HEK293 (cell line): Measurements from ENCODE around the gene SELENOS.
A peak's percentile ranks its signal among the peaks of the same experiment; 100 is the strongest.

Source experiments
- CTCF ChIA-PET: fragments of 350-600 bp; formaldehyde crosslinking; extraction: SDS; loops from one replicate; lab custom pipeline; 2021; ENCODE audit warnings: antibody characterized with exemption; lab: Yijun Ruan, JAX
- POLR2A ChIA-PET: fragments of 300-600 bp; formaldehyde crosslinking; extraction: SDS; loops from one replicate; lab custom pipeline; 2020; ENCODE audit warnings: antibody characterized with exemption, inconsistent platforms; lab: Yijun Ruan, JAX
- H3K27ac ChIP-seq: fragments of 200-500 bp; sonication (Bioruptor generic); 2 replicates; pipeline ENCODE4 v1.5.1; 2014; ENCODE audit warnings: low read depth, low read length, control low read depth, inconsistent platforms; ENCODE audit errors: extremely low read depth
- H3K36me3 ChIP-seq, 2 experiments: fragments of 200-500 bp in 1 of 2; sonication (Bioruptor generic) in 1 of 2; 1 replicate in 1 of 2; 2 replicates in 1 of 2; pipeline ENCODE4 v1.5.1; 2014 to 2017; ENCODE audit warnings: inconsistent platforms in 2 of 2, low read length in 2 of 2; ENCODE audit not compliant: control insufficient read depth in 2 of 2, insufficient read depth in 1 of 2
- H3K4me1 ChIP-seq: fragments of 200-500 bp; sonication (Bioruptor generic); 2 replicates; pipeline ENCODE4 v1.5.1; 2014; ENCODE audit warnings: mild to moderate bottlenecking, low read length, inconsistent platforms; ENCODE audit not compliant: control insufficient read depth, insufficient read depth
- H3K4me3 ChIP-seq: 2 replicates; pipeline ENCODE4 v1.5.1; 2011; ENCODE audit warnings: low read depth, mild to moderate bottlenecking, control low read depth, low read length, moderate library complexity
- H3K9me3 ChIP-seq: fragments of 200-500 bp; sonication (Bioruptor generic); 2 replicates; pipeline ENCODE4 v1.5.1; 2014; ENCODE audit warnings: low read depth, low read length, inconsistent platforms; ENCODE audit not compliant: control insufficient read depth, insufficient read depth
- EGR2 ChIP-seq: fragments of 450-650 bp; formaldehyde crosslinking; IDR thresholded peaks from 2 replicates; pipeline ENCODE4 v1.5.1; 2016; ENCODE audit warnings: low read depth, missing biosample characterization, missing genetic modification characterization
- FEZF1 ChIP-seq: fragments of 450-650 bp; formaldehyde crosslinking; IDR thresholded peaks from 2 replicates; pipeline ENCODE4 v1.5.1; 2016; ENCODE audit warnings: missing biosample characterization, missing genetic modification characterization
- INSM2 ChIP-seq: fragments of 450-650 bp; formaldehyde crosslinking; IDR thresholded peaks from 2 replicates; pipeline ENCODE4 v1.5.1; 2016; ENCODE audit warnings: missing biosample characterization, missing genetic modification characterization
- KLF10 ChIP-seq: fragments of 450-650 bp; IDR thresholded peaks from 2 replicates; pipeline ENCODE4 v1.5.1; 2018; ENCODE audit warnings: missing biosample characterization, mild to moderate bottlenecking, missing genetic modification characterization
- KLF9 ChIP-seq: fragments of 450-650 bp; formaldehyde crosslinking; IDR thresholded peaks from 2 replicates; pipeline ENCODE4 v1.5.1; 2016; ENCODE audit warnings: missing biosample characterization, missing genetic modification characterization, low read depth
- MEIS1 ChIP-seq: sonication (generic); formaldehyde crosslinking; IDR thresholded peaks from 2 replicates; pipeline ENCODE4 v1.8.1; 2022; ENCODE audit warnings: missing genetic modification reagents, mild to moderate bottlenecking, borderline replicate concordance
- MYNN ChIP-seq: fragments of 450-650 bp; formaldehyde crosslinking; IDR thresholded peaks from 2 replicates; pipeline ENCODE4 v1.5.1; 2016; ENCODE audit warnings: missing biosample characterization, missing genetic modification characterization, borderline replicate concordance
- PRDM1 ChIP-seq: fragments of 450-650 bp; formaldehyde crosslinking; IDR thresholded peaks from 2 replicates; pipeline ENCODE4; 2016; ENCODE audit warnings: missing biosample characterization, missing genetic modification characterization
- SCRT2 ChIP-seq: fragments of 450-650 bp; formaldehyde crosslinking; IDR thresholded peaks from 2 replicates; pipeline ENCODE4 v1.5.1; 2016; ENCODE audit warnings: missing biosample characterization, missing genetic modification characterization
- ZFP37 ChIP-seq: fragments of 450-650 bp; formaldehyde crosslinking; IDR thresholded peaks from 2 replicates; pipeline ENCODE4 v1.5.1; 2016; ENCODE audit warnings: missing biosample characterization, missing genetic modification characterization
- ZNF121 ChIP-seq: fragments of 450-650 bp; formaldehyde crosslinking; IDR thresholded peaks from 2 replicates; pipeline ENCODE4 v1.5.1; 2016; ENCODE audit warnings: missing biosample characterization, missing genetic modification characterization
- ZNF138 ChIP-seq: fragments of 450-650 bp; formaldehyde crosslinking; IDR thresholded peaks from 2 replicates; pipeline ENCODE4 v1.5.1; 2016; ENCODE audit warnings: missing biosample characterization, missing genetic modification characterization, borderline replicate concordance
- ZNF211 ChIP-seq: fragments of 450-650 bp; formaldehyde crosslinking; IDR thresholded peaks from 2 replicates; pipeline ENCODE4 v1.5.1; 2016; ENCODE audit warnings: low read depth, missing biosample characterization, missing genetic modification characterization
- ZNF37A ChIP-seq: fragments of 450-650 bp; IDR thresholded peaks from 2 replicates; pipeline ENCODE4 v1.5.1; 2018; ENCODE audit warnings: missing biosample characterization, missing genetic modification characterization
- ZNF426 ChIP-seq: fragments of 450-650 bp; formaldehyde crosslinking; IDR thresholded peaks from 2 replicates; pipeline ENCODE4 v1.5.1; 2017; ENCODE audit warnings: missing biosample characterization, missing genetic modification characterization, mild to moderate bottlenecking, inconsistent platforms, moderate library complexity
- ZNF521 ChIP-seq: fragments of 450-650 bp; formaldehyde crosslinking; IDR thresholded peaks from 2 replicates; pipeline ENCODE4 v1.5.1; 2017; ENCODE audit warnings: missing biosample characterization, mild to moderate bottlenecking, missing genetic modification characterization
- ZNF555 ChIP-seq: fragments of 450-650 bp; formaldehyde crosslinking; conservative IDR thresholded peaks from 2 replicates; pipeline ENCODE4 v1.5.1; 2017; ENCODE audit warnings: missing biosample characterization, mild to moderate bottlenecking, missing genetic modification characterization, inconsistent platforms
- ZNF560 ChIP-seq: fragments of 450-650 bp; formaldehyde crosslinking; IDR thresholded peaks from 2 replicates; pipeline ENCODE4 v1.5.1; 2017; ENCODE audit warnings: missing biosample characterization, missing genetic modification characterization, borderline replicate concordance
- ZNF580 ChIP-seq: fragments of 450-650 bp; formaldehyde crosslinking; IDR thresholded peaks from 2 replicates; pipeline ENCODE4 v1.5.1; 2016; ENCODE audit warnings: missing biosample characterization, missing genetic modification characterization
- ZNF596 ChIP-seq: fragments of 450-650 bp; IDR thresholded peaks from 2 replicates; pipeline ENCODE4 v1.5.0; 2018; ENCODE audit warnings: missing biosample characterization, mild to moderate bottlenecking, missing genetic modification characterization, moderate library complexity
- ZNF660 ChIP-seq: fragments of 450-650 bp; IDR thresholded peaks from 2 replicates; pipeline ENCODE4 v1.5.1; 2018; ENCODE audit warnings: missing biosample characterization, mild to moderate bottlenecking, missing genetic modification characterization
- ZNF837 ChIP-seq: fragments of 450-650 bp; formaldehyde crosslinking; IDR thresholded peaks from 2 replicates; pipeline ENCODE4 v1.5.1; 2016; ENCODE audit warnings: missing biosample characterization, missing genetic modification characterization

Gene SELENOS

GRCh38 chr15:101248274-101248673 lies 29.0 kb downstream of the SELENOS start:
- Histone ChIP-seq H3K36me3 (peaks cover 0 to 12% of the 10 kb centered on the region in 2 experiments; a peak in 1 of 3 replicates), H3K9me3 (no peaks in the 10 kb centered on the region), H3K4me1 (peaks cover 29% of the 10 kb centered on the region), H3K4me3 (no peak overlapping the region), H3K27ac (no peak overlapping the region)
- ChIA-PET POLR2A (interaction anchor here (0.8 kb wide), 1 partner anchor 8 kb away, joined by 3 read pairs; no protein-coding TSS in a partner anchor), CTCF (interaction anchor here (1.1 to 12.5 kb wide), 5 partner anchors 8 to 236 kb away, joined by 3 to 223 read pairs (median 6); no protein-coding TSS in a partner anchor)
- TF ChIP-seq KLF9 (tag by site-specific recombination) (no peak), ZNF37A (tag by site-specific recombination) (no peak), MEIS1 (CRISPR knock-in tag) (no peak), FEZF1 (tag by site-specific recombination) (peak; percentile 42; the same call in 1 of the 2 replicates), ZNF580 (no peak), PRDM1 (tag by site-specific recombination) (0 out of 2 replicates have a peak, but pooled peaks have one; percentile 28), MYNN (no peak)

- no peak for TF ChIP-seq ZNF837
- no peak for TF ChIP-seq KLF10 (tag by site-specific recombination)
- TF ChIP-seq, all 188 proteins: peak for 0
- ChIA-PET POLR2A (no interaction called here), CTCF (interaction anchor here (0.7 to 12.5 kb wide), 7 partner anchors 9 to 235 kb away, joined by 3 to 223 read pairs (median 4); no protein-coding TSS in a partner anchor)
- Histone ChIP-seq H3K4me3 (no peak overlapping the region), H3K36me3 (peaks cover 0 to 16% of the 10 kb centered on the region in 2 experiments; a peak in 1 of 3 replicates), H3K9me3 (no peaks in the 10 kb centered on the region), H3K4me1 (peaks cover 32% of the 10 kb centered on the region), H3K27ac (no peak overlapping the region)
These were observed 30.2 kb downstream of the SELENOS start for GRCh38 chr15:101246824-101247745.

- POLR2A ChIA-PET = interaction anchor here (0.7 kb wide), 1 partner anchor 367 kb away, joined by 5 read pairs; no protein-coding TSS in a partner anchor
- Histone ChIP-seq H3K4me3 (no peak overlapping the region), H3K4me1 (peaks cover 32% of the 10 kb centered on the region), H3K27ac (no peak overlapping the region), H3K9me3 (no peaks in the 10 kb centered on the region), H3K36me3 (peaks cover 0 to 17% of the 10 kb centered on the region in 2 experiments; a peak in 1 of 3 replicates)
- no peak for TF ChIP-seq ZNF596
- CTCF ChIA-PET = interaction anchor here (2.6 kb wide), 1 partner anchor 12 kb away, joined by 9 read pairs; no protein-coding TSS in a partner anchor
These were observed 30.9 kb downstream of the SELENOS start for GRCh38 chr15:101246391-101246790.

GRCh38 chr15:101244889-101245668 lies 32.2 kb downstream of the SELENOS start:
- peaks cover 0 to 17% of the 10 kb centered on the region in 2 experiments; a peak in 1 of 3 replicates for H3K36me3 ChIP-seq
- H3K4me3 ChIP-seq = no peak overlapping the region
- ChIA-PET CTCF (interaction anchor here (0.6 to 1.4 kb wide), 5 partner anchors 9 to 573 kb away, joined by 3 to 4 read pairs (median 3); no protein-coding TSS in a partner anchor), POLR2A (no interaction called here)
- H3K9me3 ChIP-seq = no peaks in the 10 kb centered on the region
- H3K27ac ChIP-seq = no peak overlapping the region
- H3K4me1 ChIP-seq = peaks cover 32% of the 10 kb centered on the region
- no peak for TF ChIP-seq ZNF560
- TF ChIP-seq ZNF138 (tag by site-specific recombination) = no peak
- TF ChIP-seq ZNF555 (tag by site-specific recombination) = no peak
- TF ChIP-seq ZNF521 = no peak
- TF ChIP-seq EGR2 (tag by site-specific recombination) = peak; percentile 68
- TF ChIP-seq ZNF211 (tag by site-specific recombination) = no peak
- TF ChIP-seq ZFP37 (tag by site-specific recombination) = no peak
- no peak for TF ChIP-seq INSM2 (tag by site-specific recombination)
- no peak for TF ChIP-seq ZNF121 (tag by site-specific recombination)
- TF ChIP-seq ZNF660 (tag by site-specific recombination) = no peak
- TF ChIP-seq SCRT2 = peak; percentile 53
- TF ChIP-seq ZNF426 = no peak
